ENCODE measurements around the gene ACP6.

ACP6 gene

GRCh38 chr1:147647796-147648633 is 22.3 kb downstream of the ACP6 start:
- DNase-seq (ENCODE audit: extremely low read depth, insufficient read length): no peak
- peaks cover 4% of the 10 kb centered on the region for H3K36me3 ChIP-seq (ENCODE audit: control insufficient read depth, insufficient read depth, low read length)
- H3K4me3 ChIP-seq (replicated peaks; ENCODE audit: low read depth, low read length): no peak overlapping the region
- TF ChIP-seq, protein P1, sequence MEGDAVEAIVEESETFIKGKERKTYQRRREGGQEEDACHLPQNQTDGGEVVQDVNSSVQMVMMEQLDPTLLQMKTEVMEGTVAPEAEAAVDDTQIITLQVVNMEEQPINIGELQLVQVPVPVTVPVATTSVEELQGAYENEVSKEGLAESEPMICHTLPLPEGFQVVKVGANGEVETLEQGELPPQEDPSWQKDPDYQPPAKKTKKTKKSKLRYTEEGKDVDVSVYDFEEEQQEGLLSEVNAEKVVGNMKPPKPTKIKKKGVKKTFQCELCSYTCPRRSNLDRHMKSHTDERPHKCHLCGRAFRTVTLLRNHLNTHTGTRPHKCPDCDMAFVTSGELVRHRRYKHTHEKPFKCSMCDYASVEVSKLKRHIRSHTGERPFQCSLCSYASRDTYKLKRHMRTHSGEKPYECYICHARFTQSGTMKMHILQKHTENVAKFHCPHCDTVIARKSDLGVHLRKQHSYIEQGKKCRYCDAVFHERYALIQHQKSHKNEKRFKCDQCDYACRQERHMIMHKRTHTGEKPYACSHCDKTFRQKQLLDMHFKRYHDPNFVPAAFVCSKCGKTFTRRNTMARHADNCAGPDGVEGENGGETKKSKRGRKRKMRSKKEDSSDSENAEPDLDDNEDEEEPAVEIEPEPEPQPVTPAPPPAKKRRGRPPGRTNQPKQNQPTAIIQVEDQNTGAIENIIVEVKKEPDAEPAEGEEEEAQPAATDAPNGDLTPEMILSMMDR (IDR thresholded peaks at IDR 0.05; ENCODE audit: insufficient read depth, low read length, poor library complexity, severe bottlenecking): no peak
- H3K27me3 ChIP-seq (replicated peaks; ENCODE audit: control insufficient read depth, insufficient read depth, low read length): no peaks in the 10 kb centered on the region

- H3K27me3 ChIP-seq (replicated peaks; ENCODE audit: control insufficient read depth, insufficient read depth, low read length): no peaks in the 10 kb centered on the region
- no peaks in the 10 kb centered on the region for H3K36me3 ChIP-seq (ENCODE audit: control insufficient read depth, insufficient read depth, low read length)
- no peak overlapping the region for H3K4me3 ChIP-seq (replicated peaks; ENCODE audit: low read depth, low read length)
- DNase-seq (ENCODE audit: extremely low read depth, insufficient read length): no peak
- TF ChIP-seq, protein P1 (IDR thresholded peaks at IDR 0.05; ENCODE audit: insufficient read depth, low read length, poor library complexity, severe bottlenecking): no peak
Measured at GRCh38 chr1:147643974-147644373, 26.4 kb downstream of the ACP6 start.

GRCh38 chr1:147641695-147642592 is 28.4 kb downstream of the ACP6 start:
- H3K36me3 ChIP-seq (ENCODE audit: control insufficient read depth, insufficient read depth, low read length): no peaks in the 10 kb centered on the region
- TF ChIP-seq, protein P1 (IDR thresholded peaks at IDR 0.05; ENCODE audit: insufficient read depth, low read length, poor library complexity, severe bottlenecking): peak; percentile 84
- no peak overlapping the region for H3K4me3 ChIP-seq (replicated peaks; ENCODE audit: low read depth, low read length)
- H3K27me3 ChIP-seq (replicated peaks; ENCODE audit: control insufficient read depth, insufficient read depth, low read length): no peaks in the 10 kb centered on the region
- no peak for DNase-seq (ENCODE audit: extremely low read depth, insufficient read length)

- TF ChIP-seq, protein P1 (IDR thresholded peaks at IDR 0.05; ENCODE audit: insufficient read depth, low read length, poor library complexity, severe bottlenecking): no peak
- H3K4me3 ChIP-seq (replicated peaks; ENCODE audit: low read depth, low read length): no peak overlapping the region
- H3K36me3 ChIP-seq (ENCODE audit: control insufficient read depth, insufficient read depth, low read length): no peaks in the 10 kb centered on the region
- no peaks in the 10 kb centered on the region for H3K27me3 ChIP-seq (replicated peaks; ENCODE audit: control insufficient read depth, insufficient read depth, low read length)
- DNase-seq (ENCODE audit: extremely low read depth, insufficient read length): no peak
Measured at GRCh38 chr1:147641291-147641690, 29.0 kb downstream of the ACP6 start.

DNA sequence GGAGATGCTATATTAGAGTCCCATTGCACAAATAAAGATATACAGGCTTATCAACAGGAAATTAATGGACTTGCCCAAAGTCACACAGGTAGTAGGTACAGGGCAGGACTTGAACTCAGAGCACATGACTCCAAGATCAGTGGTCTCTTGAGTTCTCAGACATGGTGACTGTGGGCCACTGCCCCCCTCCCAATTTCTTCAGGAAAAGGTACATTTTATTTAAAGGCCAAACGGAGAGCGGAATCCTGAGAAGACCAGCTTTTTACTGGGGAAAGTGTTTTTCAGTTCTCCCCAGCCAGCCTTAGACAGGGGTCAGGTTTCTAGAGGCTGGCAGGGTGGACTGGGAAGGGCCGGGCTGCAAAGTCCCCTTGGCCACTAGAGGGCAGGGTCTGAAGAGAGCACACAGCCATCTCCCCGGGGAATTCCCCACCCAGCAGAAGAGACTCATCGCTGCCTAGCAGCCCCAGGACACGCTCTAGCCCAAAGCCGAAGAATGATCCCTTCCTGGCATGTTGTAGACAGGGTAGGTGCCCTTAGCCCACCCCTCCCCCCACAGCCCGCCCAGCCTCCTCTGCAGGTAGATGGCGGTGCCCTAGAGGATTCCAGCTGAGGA is 29.7 kb downstream of the ACP6 start:
- TF ChIP-seq, protein P1 (IDR thresholded peaks at IDR 0.05; ENCODE audit: insufficient read depth, low read length, poor library complexity, severe bottlenecking): peak; percentile 98
- Histone ChIP-seq H3K4me3 (replicated peaks; ENCODE audit: low read depth, low read length) (no peak overlapping the region), H3K36me3 (ENCODE audit: control insufficient read depth, insufficient read depth, low read length) (no peaks in the 10 kb centered on the region), H3K27me3 (replicated peaks; ENCODE audit: control insufficient read depth, insufficient read depth, low read length) (no peaks in the 10 kb centered on the region)
- DNase-seq (ENCODE audit: extremely low read depth, insufficient read length): peak; percentile 53

Data from GM06990 (cell line).